GM18499 (cell line): Measurements from ENCODE around the gene FAM171A1.
"Not testable (repeated sequence)": the region's sequence is repeated elsewhere in the genome, so short reads cannot be mapped to it uniquely, and the experiment has no call there.

Source experiments
- ATAC-seq: cut with Tn5 transposase; IDR thresholded peaks from one replicate; pipeline ENCODE4 v1.9.1; 2021; ENCODE audit warnings: moderate number of reproducible peaks; ENCODE audit not compliant: insufficient read depth, unreplicated experiment

FAM171A1 gene

GRCh38 chr10:15321431-15322341 is 49.4 kb downstream of the FAM171A1 start:
- no peak for ATAC-seq

- ATAC-seq = no peak
Observed at GRCh38 chr10:15320522-15321203, 50.4 kb downstream of the FAM171A1 start.

GRCh38 chr10:15320118-15320517 is 51.0 kb downstream of the FAM171A1 start:
- no peak for ATAC-seq

- no peak for ATAC-seq
Observed at GRCh38 chr10:15316871-15317464, 54.1 kb downstream of the FAM171A1 start.

GRCh38 chr10:15316145-15316544 is 54.9 kb downstream of the FAM171A1 start:
- ATAC-seq = no peak

- ATAC-seq = no peak
Observed at GRCh38 chr10:15315286-15315685, 55.8 kb downstream of the FAM171A1 start.

- ATAC-seq = no peak
Observed at GRCh38 chr10:15314482-15315045, 56.5 kb downstream of the FAM171A1 start.

- no peak for ATAC-seq
Observed at GRCh38 chr10:15313843-15314242, 57.2 kb downstream of the FAM171A1 start.

GRCh38 chr10:15313047-15313446 is 58.0 kb downstream of the FAM171A1 start:
- ATAC-seq = no peak

- ATAC-seq = no peak
Observed at GRCh38 chr10:15311569-15312280, 59.4 kb downstream of the FAM171A1 start.

GRCh38 chr10:15310776-15311568 is 60.1 kb downstream of the FAM171A1 start:
- no peak for ATAC-seq

GRCh38 chr10:15309221-15309620 is 61.9 kb downstream of the FAM171A1 start:
- ATAC-seq = no peak

- no peak for ATAC-seq
Observed at GRCh38 chr10:15306735-15307280, 64.3 kb downstream of the FAM171A1 start.

GRCh38 chr10:15305634-15306033 is 65.5 kb downstream of the FAM171A1 start:
- ATAC-seq = no peak

GRCh38 chr10:15305161-15305560 is 65.9 kb downstream of the FAM171A1 start:
- ATAC-seq = no peak

GRCh38 chr10:15302188-15302956 is 68.7 kb downstream of the FAM171A1 start:
- not testable (repeated sequence) for ATAC-seq

- ATAC-seq = no peak
Observed at GRCh38 chr10:15300697-15301096, 70.4 kb downstream of the FAM171A1 start.

GRCh38 chr10:15300145-15300544 is 70.9 kb downstream of the FAM171A1 start:
- ATAC-seq = no peak
